ENCODE data around the gene ZNF85. TPM values are rescaled to one million over a fixed set of nuclear protein-coding genes. Genes with fewer than 3 reads are reported as not detected.

The ZNF85 gene
- total RNA-seq, 1 experiment from 2014 or later: 26.8 TPM

DNA sequence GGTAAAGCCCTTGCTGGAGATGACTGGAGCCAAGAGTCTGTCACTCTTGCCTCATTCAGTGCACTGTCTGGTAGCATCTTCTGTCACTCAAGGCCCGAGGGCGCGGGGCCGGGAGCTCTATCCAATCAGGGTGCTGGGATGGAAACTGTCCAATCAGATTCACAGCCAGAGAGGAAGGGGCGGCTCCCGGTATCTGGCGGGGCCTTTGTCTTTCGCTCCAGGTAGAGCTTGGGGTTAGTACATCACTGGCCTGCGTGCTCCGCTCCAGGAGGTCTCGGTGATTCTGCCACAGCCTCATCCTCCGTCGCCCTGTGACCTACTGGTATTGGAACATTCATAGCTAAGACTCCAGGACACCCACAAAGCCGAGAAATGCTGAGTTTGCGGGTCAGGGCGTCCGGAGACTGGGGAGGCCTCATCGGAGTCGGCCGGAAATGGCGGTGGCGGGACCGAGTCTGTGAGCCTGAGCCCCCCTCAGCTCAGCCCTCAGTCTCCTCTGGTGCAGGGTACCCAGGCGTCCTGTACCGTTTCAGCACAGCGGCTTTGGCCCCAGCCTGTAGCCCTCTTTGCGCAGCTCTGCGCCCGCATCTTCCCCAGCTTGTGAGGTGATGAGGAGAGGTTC, 76.8 kb downstream of the ZNF85 start:
- Histone ChIP-seq H2AK5ac (ENCODE audit: insufficient read length, low read length) (no peak overlapping the region), H3K18ac (ENCODE audit: insufficient read length, low read depth, low read length) (peak overlapping the region; percentile 99), H3K4me1 (ENCODE audit: insufficient read depth, low read length) (no peaks in the 10 kb centered on the region; the same call in 1 of the 2 replicates), H3K14ac (ENCODE audit: insufficient read depth, low read length) (peak overlapping the region; percentile 99), H2BK120ac (ENCODE audit: low read depth, low read length, poor library complexity, severe bottlenecking) (no peak overlapping the region), H3K56ac (ENCODE audit: insufficient read length, low read depth, low read length) (no peak overlapping the region), H3K27ac (ENCODE audit: insufficient read length, low read depth, low read length) (peak overlapping the region; percentile 44), H2BK20ac (ENCODE audit: low read depth, low read length, poor library complexity, severe bottlenecking) (no peak overlapping the region), H4K5ac (ENCODE audit: insufficient read length, low read depth, low read length) (peak overlapping the region; percentile 94), H3K4ac (ENCODE audit: low read depth, low read length) (no peak overlapping the region; the same call in 1 of the 2 replicates), H3K9me3 (ENCODE audit: control insufficient read depth, low read depth, low read length) (no peaks in the 10 kb centered on the region), H4K8ac (replicated peaks; ENCODE audit: insufficient read length, low read depth, low read length) (peak overlapping the region; percentile 96), H3K79me2 (ENCODE audit: insufficient read depth, low read length) (no peaks in the 10 kb centered on the region), H3K23ac (ENCODE audit: insufficient read length, low read depth, low read length) (no peak overlapping the region), H2BK15ac (ENCODE audit: low read depth, low read length) (no peak overlapping the region), H2AFZ (ENCODE audit: low read length) (no peak overlapping the region), H3K23me2 (ENCODE audit: insufficient read length, low read depth, low read length, poor library complexity, severe bottlenecking) (peaks cover 4% of the 10 kb centered on the region), H4K91ac (ENCODE audit: insufficient read length, low read depth, low read length) (no peak overlapping the region), H2BK5ac (ENCODE audit: insufficient read length, low read length) (peak overlapping the region; percentile 92), H3K9ac (ENCODE audit: extremely low read depth, insufficient read length, low read length) (peak overlapping the region; percentile 98), H3K27me3 (ENCODE audit: insufficient read depth, low read length) (no peaks in the 10 kb centered on the region), H3T11ph (ENCODE audit: low read length) (no peak overlapping the region), H4K20me1 (ENCODE audit: control insufficient read depth, insufficient read depth, insufficient read length) (no peaks in the 10 kb centered on the region), H2BK12ac (ENCODE audit: insufficient read length, low read depth, low read length) (no peak overlapping the region), H3K79me1 (ENCODE audit: insufficient read depth, low read depth, low read length, poor library complexity, severe bottlenecking) (no peaks in the 10 kb centered on the region), H3K4me2 (ENCODE audit: insufficient read depth, insufficient read length, low read length) (peak overlapping the region; percentile 68)
- H3K27ac Mint-ChIP-seq: peak overlapping the region; percentile 89 to 100 (median 99); a peak in 6 of 7 replicates
- WGBS (ENCODE audit: extremely low coverage, insufficient read length, low lambda C conversion rate): no CpG with 5 or more reads among the region's 29 CpGs
- DNase-seq: peak; percentile 96
- peak overlapping the region; percentile 98 to 99 for H3K4me3 Mint-ChIP-seq
- peaks cover 22% of the 10 kb centered on the region in 2 experiments for H3K4me1 Mint-ChIP-seq
- no peaks in the 10 kb centered on the region for H3K27me3 Mint-ChIP-seq (ENCODE audit: low read depth)
- TF ChIP-seq, protein P1, sequence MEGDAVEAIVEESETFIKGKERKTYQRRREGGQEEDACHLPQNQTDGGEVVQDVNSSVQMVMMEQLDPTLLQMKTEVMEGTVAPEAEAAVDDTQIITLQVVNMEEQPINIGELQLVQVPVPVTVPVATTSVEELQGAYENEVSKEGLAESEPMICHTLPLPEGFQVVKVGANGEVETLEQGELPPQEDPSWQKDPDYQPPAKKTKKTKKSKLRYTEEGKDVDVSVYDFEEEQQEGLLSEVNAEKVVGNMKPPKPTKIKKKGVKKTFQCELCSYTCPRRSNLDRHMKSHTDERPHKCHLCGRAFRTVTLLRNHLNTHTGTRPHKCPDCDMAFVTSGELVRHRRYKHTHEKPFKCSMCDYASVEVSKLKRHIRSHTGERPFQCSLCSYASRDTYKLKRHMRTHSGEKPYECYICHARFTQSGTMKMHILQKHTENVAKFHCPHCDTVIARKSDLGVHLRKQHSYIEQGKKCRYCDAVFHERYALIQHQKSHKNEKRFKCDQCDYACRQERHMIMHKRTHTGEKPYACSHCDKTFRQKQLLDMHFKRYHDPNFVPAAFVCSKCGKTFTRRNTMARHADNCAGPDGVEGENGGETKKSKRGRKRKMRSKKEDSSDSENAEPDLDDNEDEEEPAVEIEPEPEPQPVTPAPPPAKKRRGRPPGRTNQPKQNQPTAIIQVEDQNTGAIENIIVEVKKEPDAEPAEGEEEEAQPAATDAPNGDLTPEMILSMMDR (conservative IDR thresholded peaks at IDR 0.05): no peak
- H3K36me3 Mint-ChIP-seq (ENCODE audit: insufficient read depth in 1 of 3, low read depth in 3 of 3): peaks cover 3 to 6% (median 5%) of the 10 kb centered on the region in 3 experiments; a peak in 4 of 7 replicates
- peaks cover 0 to 4% of the 10 kb centered on the region in 2 experiments; a peak in 2 of 5 replicates for H3K9me3 Mint-ChIP-seq

Other genes starting within 250 kb of the ZNF85 start
- gene ZNF66, start 146.9 kb upstream of the ZNF85 start, total RNA-seq (2021): 32.9 and 34.0 TPM in 2 replicates
- gene ZNF430, start 97.4 kb downstream of the ZNF85 start, total RNA-seq (2021): 16.6 and 17.7 TPM in 2 replicates
- 53.9 and 54.2 TPM in 2 replicates for gene ZNF714, start 159.0 kb downstream of the ZNF85 start, total RNA-seq (2021)
- gene ZNF431, start 218.8 kb downstream of the ZNF85 start, total RNA-seq (2021): 47.4 and 47.8 TPM in 2 replicates